ENCODE data around the gene MDFIC2.
"Not testable (repeated sequence)": the region's sequence is repeated elsewhere in the genome, so short reads cannot be mapped to it uniquely, and the experiment has no call there.

MDFIC2 gene

GRCh38 chr3:70312336-70312735 is at the start of gene MDFIC2:
Gene MDFIC2, minus strand, starts transcription at chr3:70312638. Its CDS starts 665 bp downstream, at chr3:70311973.
- DNase-seq = no peak
- no peaks in the 10 kb centered on the region for H3K9me3 Mint-ChIP-seq
- H3K4me1 Mint-ChIP-seq = no peaks in the 10 kb centered on the region
- H3K27ac Mint-ChIP-seq = no peak within 1 kb of the TSS
- ATAC-seq (replicated peaks) = no peak
- H3K36me3 Mint-ChIP-seq = no peaks in the 10 kb centered on the region
- no peak within 1 kb of the TSS for H3K4me3 Mint-ChIP-seq
- H3K27me3 Mint-ChIP-seq = peaks cover 0 to 4% of the 10 kb centered on the region in 2 donors

- Mint-ChIP-seq H3K4me1 (no peaks in the 10 kb centered on the region), H3K27me3 (no peaks in the 10 kb centered on the region), H3K27ac (no peak overlapping the region), H3K36me3 (peaks cover 0 to 4% of the 10 kb centered on the region in 2 donors), H3K9me3 (peaks cover 7 to 13% of the 10 kb centered on the region in 2 donors), H3K4me3 (no peak overlapping the region)
- ATAC-seq (replicated peaks) (peak; percentile 62 to 76), DNase-seq (no peak)
Measured at GRCh38 chr3:70360979-70361760, 48.7 kb upstream of the MDFIC2 start.

- Mint-ChIP-seq H3K36me3 (peaks cover 0 to 2% of the 10 kb centered on the region in 2 donors), H3K27me3 (no peaks in the 10 kb centered on the region), H3K4me1 (no peaks in the 10 kb centered on the region), H3K27ac (no peak overlapping the region), H3K9me3 (peaks cover 6 to 11% of the 10 kb centered on the region in 2 donors), H3K4me3 (no peak overlapping the region)
- no peak for ATAC-seq (replicated peaks)
- no peak for DNase-seq
Measured at GRCh38 chr3:70359711-70360110, 47.3 kb upstream of the MDFIC2 start.

DNA sequence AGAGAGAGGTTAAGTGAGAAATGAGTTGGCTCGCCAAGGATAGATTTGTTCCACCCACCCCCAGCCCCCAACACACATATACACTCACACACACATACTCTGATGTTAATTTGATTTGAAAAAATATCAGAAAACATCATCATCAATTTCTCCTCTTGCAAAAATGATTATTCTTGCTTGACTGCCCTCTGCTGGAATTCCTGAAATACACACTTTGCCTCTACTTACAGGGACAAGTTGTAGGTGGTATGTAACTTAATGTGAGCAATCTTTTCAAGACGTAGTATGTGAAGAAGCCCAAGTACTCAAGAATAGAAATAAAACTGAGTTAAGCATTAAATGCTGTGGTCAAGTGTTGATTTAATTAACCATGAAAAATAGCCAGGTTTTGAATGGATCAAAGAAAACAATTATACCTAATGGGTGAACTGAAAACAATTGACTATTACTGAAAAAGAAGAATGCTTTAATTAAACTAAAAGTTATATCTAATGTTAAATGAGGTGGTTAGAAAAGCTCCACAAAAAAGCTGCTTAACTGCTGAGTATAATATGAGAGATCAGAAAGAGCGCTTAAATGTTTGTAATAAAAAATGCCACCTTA is 46.6 kb upstream of the MDFIC2 start:
- ATAC-seq (replicated peaks) (no peak), DNase-seq (no peak)
- Mint-ChIP-seq H3K27ac (no peak overlapping the region), H3K4me1 (no peaks in the 10 kb centered on the region), H3K27me3 (no peaks in the 10 kb centered on the region), H3K4me3 (no peak overlapping the region), H3K36me3 (no peaks in the 10 kb centered on the region), H3K9me3 (peaks cover 2 to 6% of the 10 kb centered on the region in 2 donors)

GRCh38 chr3:70352215-70352614 is 39.8 kb upstream of the MDFIC2 start:
- Mint-ChIP-seq H3K36me3 (peaks cover 0 to 2% of the 10 kb centered on the region in 2 donors), H3K27me3 (peaks cover 18 to 20% of the 10 kb centered on the region in 2 donors), H3K4me3 (no peak overlapping the region), H3K4me1 (no peaks in the 10 kb centered on the region), H3K27ac (no peak overlapping the region), H3K9me3 (peaks cover 3 to 8% of the 10 kb centered on the region in 2 donors)
- no peak for DNase-seq
- no peak for ATAC-seq (replicated peaks)

DNA sequence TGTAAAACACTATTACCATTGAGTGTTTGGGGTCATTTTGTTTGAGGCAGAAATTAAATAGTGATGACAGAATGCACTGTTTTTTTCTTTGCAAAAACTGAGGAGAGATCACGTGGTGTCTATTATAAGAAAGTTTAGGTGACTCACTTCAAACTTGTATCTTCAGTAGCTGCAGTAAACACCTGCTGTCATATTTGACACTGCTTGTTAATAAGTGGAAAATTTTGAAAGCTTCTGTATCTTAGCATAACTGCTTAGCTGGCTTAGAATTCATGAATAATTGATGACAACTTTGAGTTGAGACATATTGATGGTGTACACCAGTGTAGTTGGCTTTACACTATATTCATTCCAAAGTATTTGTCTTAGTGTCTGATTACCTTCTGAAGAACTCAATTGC is 29.7 kb upstream of the MDFIC2 start:
- Mint-ChIP-seq H3K4me3 (no peak overlapping the region), H3K36me3 (no peaks in the 10 kb centered on the region), H3K4me1 (no peaks in the 10 kb centered on the region), H3K27ac (no peak overlapping the region), H3K27me3 (peaks cover 4 to 18% of the 10 kb centered on the region in 2 donors), H3K9me3 (peaks cover 6 to 8% of the 10 kb centered on the region in 2 donors)
- ATAC-seq (replicated peaks) (no peak), DNase-seq (no peak)

GRCh38 chr3:70336885-70337284 is 24.4 kb upstream of the MDFIC2 start:
- H3K9me3 Mint-ChIP-seq; H3K27me3 Mint-ChIP-seq; H3K4me3 Mint-ChIP-seq; ATAC-seq (replicated peaks); H3K27ac Mint-ChIP-seq; DNase-seq; H3K36me3 Mint-ChIP-seq; H3K4me1 Mint-ChIP-seq: not testable (repeated sequence)

DNA sequence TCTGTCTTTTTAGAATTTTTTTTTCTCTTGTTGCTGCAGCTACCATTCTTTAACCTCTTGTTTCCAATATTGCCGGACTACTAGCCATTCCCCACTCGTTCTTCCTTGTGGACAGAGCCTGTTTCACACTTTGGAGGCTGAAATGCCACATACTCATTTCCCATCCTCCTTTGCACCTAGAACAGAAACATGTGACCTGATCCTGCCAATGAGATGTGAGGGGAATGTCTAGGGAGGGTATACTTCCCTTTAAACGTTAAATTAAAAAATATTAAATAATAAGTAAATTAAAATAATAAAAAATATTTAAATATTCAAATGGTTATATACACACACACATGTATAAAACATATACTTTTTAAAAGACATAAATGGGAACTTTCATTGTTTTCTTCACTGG is 20.6 kb upstream of the MDFIC2 start:
- H3K9me3 Mint-ChIP-seq = peaks cover 6 to 9% of the 10 kb centered on the region in 2 donors
- H3K4me1 Mint-ChIP-seq = no peaks in the 10 kb centered on the region
- ATAC-seq (replicated peaks) (no peak), DNase-seq (no peak)
- peaks cover 0 to 4% of the 10 kb centered on the region in 2 donors for H3K36me3 Mint-ChIP-seq
- H3K4me3 Mint-ChIP-seq = no peak overlapping the region
- H3K27ac Mint-ChIP-seq = no peak overlapping the region
- peaks cover 7 to 8% of the 10 kb centered on the region in 2 donors for H3K27me3 Mint-ChIP-seq

GRCh38 chr3:70315021-70315420 is 2.6 kb upstream of the MDFIC2 start:
- ATAC-seq (replicated peaks) (no peak), DNase-seq (no peak)
- no peak overlapping the region for H3K27ac Mint-ChIP-seq
- H3K9me3 Mint-ChIP-seq = peaks cover 0 to 10% of the 10 kb centered on the region in 2 donors
- H3K4me3 Mint-ChIP-seq = no peak overlapping the region
- H3K27me3 Mint-ChIP-seq = peaks cover 9 to 18% of the 10 kb centered on the region in 2 donors
- H3K36me3 Mint-ChIP-seq = no peaks in the 10 kb centered on the region
- H3K4me1 Mint-ChIP-seq = no peaks in the 10 kb centered on the region

DNA sequence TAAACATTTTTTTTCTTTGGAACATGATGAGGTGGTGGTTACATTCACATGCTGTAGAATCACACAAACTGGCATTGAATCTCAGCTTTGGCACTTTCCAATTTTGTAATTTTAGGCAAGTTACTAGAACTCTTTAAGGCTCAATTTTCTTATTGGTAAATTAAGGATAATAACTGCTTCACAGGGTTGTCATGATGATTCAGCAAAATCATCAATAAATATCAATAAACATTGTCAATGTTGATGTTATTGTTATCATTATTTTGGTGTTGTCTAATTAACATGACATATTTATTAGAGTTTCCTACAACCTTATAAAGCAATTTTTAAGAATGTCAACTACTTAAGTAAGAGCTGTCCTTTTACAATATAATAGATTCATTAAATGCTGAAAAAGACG is 1.6 kb downstream of the MDFIC2 start:
- H3K4me3 Mint-ChIP-seq = no peak overlapping the region
- no peaks in the 10 kb centered on the region for H3K4me1 Mint-ChIP-seq
- ATAC-seq (replicated peaks) = no peak
- no peak overlapping the region for H3K27ac Mint-ChIP-seq
- H3K9me3 Mint-ChIP-seq = no peaks in the 10 kb centered on the region
- peaks cover 4 to 5% of the 10 kb centered on the region in 2 donors for H3K27me3 Mint-ChIP-seq
- no peak for DNase-seq
- no peaks in the 10 kb centered on the region for H3K36me3 Mint-ChIP-seq

DNA sequence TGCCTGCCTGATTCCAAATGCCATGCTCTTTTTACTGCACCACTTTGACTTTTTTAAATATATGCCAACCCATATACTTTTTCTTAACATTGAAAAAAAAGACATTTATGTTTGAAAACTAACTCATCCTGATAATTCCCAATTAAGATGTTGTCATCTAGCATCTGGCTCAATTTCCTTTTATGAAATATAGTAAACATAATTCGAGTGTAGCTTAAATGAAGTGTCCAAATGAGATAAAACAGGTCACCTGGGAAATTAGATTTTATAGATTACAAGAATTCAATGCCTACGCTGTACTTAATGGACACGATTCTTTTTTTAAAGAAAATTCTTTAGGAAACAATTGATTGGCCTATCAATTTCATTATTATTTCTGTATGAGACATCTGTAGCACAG is 2.8 kb downstream of the MDFIC2 start:
- Mint-ChIP-seq H3K36me3 (no peaks in the 10 kb centered on the region), H3K4me1 (no peaks in the 10 kb centered on the region), H3K9me3 (no peaks in the 10 kb centered on the region), H3K27me3 (peaks cover 7 to 11% of the 10 kb centered on the region in 2 donors), H3K27ac (no peak overlapping the region), H3K4me3 (no peak overlapping the region)
- ATAC-seq (replicated peaks) (no peak), DNase-seq (no peak)

DNA sequence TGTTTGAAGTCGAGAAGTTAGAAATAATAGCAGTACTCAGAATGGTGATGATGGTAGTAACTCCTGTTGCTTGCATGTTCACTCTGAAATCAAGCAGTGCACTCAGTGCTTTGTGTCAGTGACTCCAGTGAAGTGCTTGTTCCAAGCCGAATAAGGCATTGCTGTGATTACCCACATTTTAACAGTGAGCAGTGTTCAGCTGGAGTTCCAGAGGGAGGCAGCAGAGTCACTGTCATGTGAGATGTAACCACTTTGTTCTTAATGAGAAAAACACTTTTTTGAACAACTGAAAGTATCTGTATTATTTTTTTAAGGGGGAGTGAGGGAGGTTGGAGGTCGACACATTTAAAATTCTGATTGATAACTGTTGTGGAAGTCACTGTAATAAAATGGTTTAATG is 3.7 kb downstream of the MDFIC2 start:
- Mint-ChIP-seq H3K36me3 (no peaks in the 10 kb centered on the region), H3K4me1 (no peaks in the 10 kb centered on the region), H3K9me3 (no peaks in the 10 kb centered on the region), H3K27me3 (peaks cover 10 to 19% of the 10 kb centered on the region in 2 donors), H3K4me3 (no peak overlapping the region), H3K27ac (no peak overlapping the region)
- DNase-seq = no peak
- no peak for ATAC-seq (replicated peaks)

- Mint-ChIP-seq H3K9me3 (no peaks in the 10 kb centered on the region), H3K36me3 (no peaks in the 10 kb centered on the region), H3K27ac (no peak overlapping the region), H3K27me3 (peaks cover 7 to 19% of the 10 kb centered on the region in 2 donors), H3K4me3 (no peak overlapping the region), H3K4me1 (no peaks in the 10 kb centered on the region)
- no peak for DNase-seq
- ATAC-seq (replicated peaks) = no peak
Measured at GRCh38 chr3:70306736-70307135, 5.7 kb downstream of the MDFIC2 start.

DNA sequence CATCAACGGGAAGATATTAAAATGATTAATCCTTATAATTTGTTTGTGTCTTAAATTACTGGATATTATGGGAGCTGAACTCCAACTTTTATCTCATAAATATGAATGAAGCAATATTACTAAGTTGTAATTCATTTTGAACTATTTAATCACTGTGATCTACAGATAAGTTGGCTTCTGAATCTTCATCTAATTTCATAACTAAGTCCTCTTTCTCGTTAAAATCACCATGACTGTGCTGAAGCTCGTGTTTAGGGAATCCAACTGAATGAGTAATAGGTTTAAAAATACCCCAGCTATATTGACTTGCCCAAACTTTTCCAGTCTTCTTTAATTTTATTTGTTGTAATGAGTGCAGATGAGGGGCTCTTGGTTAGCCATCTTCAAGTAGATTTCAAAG is 14.1 kb downstream of the MDFIC2 start:
- no peak for ATAC-seq (replicated peaks)
- no peak overlapping the region for H3K27ac Mint-ChIP-seq
- H3K27me3 Mint-ChIP-seq = peaks cover 7 to 8% of the 10 kb centered on the region in 2 donors

DNA sequence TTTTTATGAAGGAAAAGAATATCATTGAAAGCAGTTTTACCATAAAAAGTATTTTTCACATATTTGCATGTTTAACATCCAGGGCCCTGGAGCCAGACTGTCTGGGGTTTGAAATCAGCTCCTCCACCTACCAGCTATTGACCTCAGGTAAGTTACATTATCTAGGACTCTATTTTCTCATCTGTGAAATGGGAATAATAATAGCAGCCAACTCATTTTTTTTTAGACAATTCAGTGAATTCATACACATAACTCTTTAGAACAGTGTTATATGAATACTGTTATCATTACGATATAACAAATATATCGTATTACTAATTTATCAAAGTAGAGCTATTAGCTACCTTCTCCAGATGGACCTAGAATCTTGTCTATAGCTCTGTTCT is 21.3 kb downstream of the MDFIC2 start:
- Mint-ChIP-seq H3K9me3 (peaks cover 0 to 4% of the 10 kb centered on the region in 2 donors), H3K36me3 (no peaks in the 10 kb centered on the region), H3K4me1 (no peaks in the 10 kb centered on the region), H3K4me3 (no peak overlapping the region), H3K27me3 (peaks cover 0 to 3% of the 10 kb centered on the region in 2 donors), H3K27ac (no peak overlapping the region)
- DNase-seq (no peak), ATAC-seq (replicated peaks) (no peak)

More for the DNA sequence above, 14.1 kb downstream of the MDFIC2 start:
- Mint-ChIP-seq H3K4me3 (no peak overlapping the region), H3K36me3 (no peaks in the 10 kb centered on the region), H3K9me3 (peaks cover 0 to 2% of the 10 kb centered on the region in 2 donors), H3K4me1 (no peaks in the 10 kb centered on the region)
- no peak for DNase-seq
